ENCODE results near the gene GALNT10. TPM values are rescaled to one million over a fixed set of nuclear protein-coding genes. Genes with fewer than 3 reads are reported as not detected.

GALNT10 gene
- total RNA-seq, 1 experiment from 2014 or later, result 27.8 TPM

- Histone ChIP-seq H3K36me3 (ENCODE audit: control insufficient read depth in 1 of 2, insufficient read depth in 2 of 2, low read length in 2 of 2) (no peaks in the 10 kb centered on the region), H3K4me2 (ENCODE audit: low read length) (no peak overlapping the region), H3K9me2 (ENCODE audit: insufficient read depth) (no peaks in the 10 kb centered on the region), H3K27ac (ENCODE audit: low read depth, low read length) (no peak overlapping the region), H4K20me1 (ENCODE audit: insufficient read depth) (no peaks in the 10 kb centered on the region), H3K4me1 (ENCODE audit: control insufficient read depth in 1 of 2, insufficient read depth in 2 of 2, low read length in 2 of 2) (no peaks in the 10 kb centered on the region), H3K27me3 (ENCODE audit: insufficient read depth, low read length) (peaks cover 44% of the 10 kb centered on the region), H3K4me3 (replicated peaks in 1 of 2; ENCODE audit: low read depth in 1 of 2, low read length in 2 of 2) (no peak overlapping the region), H2AFZ (ENCODE audit: low read depth, low read length, poor library complexity, severe bottlenecking) (no peak overlapping the region), H3K9ac (ENCODE audit: low read length) (no peak overlapping the region), H3K79me2 (ENCODE audit: insufficient read depth, low read length) (no peaks in the 10 kb centered on the region), H3K9me3 (ENCODE audit: control insufficient read depth in 1 of 2, insufficient read depth in 1 of 2, low read depth in 1 of 2, low read length in 2 of 2) (no peaks in the 10 kb centered on the region)
- ATAC-seq, result no peak
- intact Hi-C loops (cut with micrococcal nuclease), result no loop called here
- no peak for DNase-seq (ENCODE audit: low read depth, low spot score)
- CTCF ChIA-PET, result no interaction called here
- no TSS peak for BruUV-seq (replicated peaks)
- TF ChIP-seq YY1 (IDR thresholded peaks at IDR 0.05; ENCODE audit: extremely low read depth, insufficient replicate concordance, low read depth, low read length) (no peak), RAD21 (IDR thresholded peaks at IDR 0.05; ENCODE audit: low read depth) (no peak), POLR2A (IDR thresholded peaks at IDR 0.05; ENCODE audit: borderline replicate concordance, extremely low read depth, insufficient read depth, insufficient read length) (no peak), CEBPB (IDR thresholded peaks at IDR 0.05; ENCODE audit: low read depth) (no peak), EZH2phosphoT487 (IDR thresholded peaks at IDR 0.05; ENCODE audit: borderline replicate concordance) (no peak), CTCF (IDR thresholded peaks at IDR 0.05 in 2 of 3, conservative IDR thresholded peaks at IDR 0.05 in 1 of 3; ENCODE audit: borderline replicate concordance in 1 of 3, insufficient read depth in 1 of 3, low read depth in 2 of 3, low read length in 2 of 3) (no peak), FOSL1 (IDR thresholded peaks at IDR 0.05; ENCODE audit: low read depth) (no peak), ZBTB33 (IDR thresholded peaks at IDR 0.05; ENCODE audit: extremely low read depth, insufficient replicate concordance, low read length) (no peak), CBX3 (IDR thresholded peaks at IDR 0.05; ENCODE audit: low read depth) (no peak), ELF1 (IDR thresholded peaks at IDR 0.05; ENCODE audit: borderline replicate concordance, low read depth) (no peak), SIN3A (IDR thresholded peaks at IDR 0.05; ENCODE audit: low read depth) (no peak)
- RAD21 ChIA-PET (ENCODE audit: low non-redundant PET in 1 of 2, low total read pairs in 2 of 2, uncharacterized antibody in 2 of 2, unreplicated experiment in 2 of 2), result no interaction called here
- POLR2A ChIA-PET, result no interaction called here
These were observed 31.2 kb upstream of the GALNT10 start for GRCh38 chr5:154159343-154159742.

Measured in HCT116 (cell line).